Mesenteric fat pad (tissue), 1 donor: ENCODE data around the gene HADH. TPM values are rescaled to one million over a fixed set of nuclear protein-coding genes. Genes with fewer than 3 reads are reported as not detected.
A peak's percentile ranks its signal among the peaks of the same experiment; 100 is the strongest.
"Not testable (repeated sequence)": the region's sequence is repeated elsewhere in the genome, so short reads cannot be mapped to it uniquely, and the experiment has no call there.

Source experiments
- DNase-seq: peaks from one replicate; pipeline ENCODE4 v3.0.0-alpha.2; 2020; ENCODE audit warnings: low spot score
- long read RNA-seq: library from polyadenylated mRNA; unstranded; transcript quantifications from one replicate; pipeline ENCODE4 v2.0.0, GENCODE V29; 2020
- total RNA-seq: library from RNA; stranded (reverse); fragmentation: NEBNext Ultra II Directional; extraction: Animal tissue kit (Norgen Biotek cat#: 25700); gene quantifications from one replicate; pipeline ENCODE4 v1.2.1, GENCODE V29; 2021
- donor health status: DM: yes; HTN: yes; CAD: no.

HADH gene
- total RNA-seq = 111 TPM
- long read RNA-seq, transcript HADH-201 (8 exons, 1,912 nt) = major isoform, 395 of 416 reads
- long read RNA-seq, partial matches to known transcripts = 7 of 416 reads
- long read RNA-seq, other reads (novel, unspliced or antisense) = 13 of 416 reads

DNA sequence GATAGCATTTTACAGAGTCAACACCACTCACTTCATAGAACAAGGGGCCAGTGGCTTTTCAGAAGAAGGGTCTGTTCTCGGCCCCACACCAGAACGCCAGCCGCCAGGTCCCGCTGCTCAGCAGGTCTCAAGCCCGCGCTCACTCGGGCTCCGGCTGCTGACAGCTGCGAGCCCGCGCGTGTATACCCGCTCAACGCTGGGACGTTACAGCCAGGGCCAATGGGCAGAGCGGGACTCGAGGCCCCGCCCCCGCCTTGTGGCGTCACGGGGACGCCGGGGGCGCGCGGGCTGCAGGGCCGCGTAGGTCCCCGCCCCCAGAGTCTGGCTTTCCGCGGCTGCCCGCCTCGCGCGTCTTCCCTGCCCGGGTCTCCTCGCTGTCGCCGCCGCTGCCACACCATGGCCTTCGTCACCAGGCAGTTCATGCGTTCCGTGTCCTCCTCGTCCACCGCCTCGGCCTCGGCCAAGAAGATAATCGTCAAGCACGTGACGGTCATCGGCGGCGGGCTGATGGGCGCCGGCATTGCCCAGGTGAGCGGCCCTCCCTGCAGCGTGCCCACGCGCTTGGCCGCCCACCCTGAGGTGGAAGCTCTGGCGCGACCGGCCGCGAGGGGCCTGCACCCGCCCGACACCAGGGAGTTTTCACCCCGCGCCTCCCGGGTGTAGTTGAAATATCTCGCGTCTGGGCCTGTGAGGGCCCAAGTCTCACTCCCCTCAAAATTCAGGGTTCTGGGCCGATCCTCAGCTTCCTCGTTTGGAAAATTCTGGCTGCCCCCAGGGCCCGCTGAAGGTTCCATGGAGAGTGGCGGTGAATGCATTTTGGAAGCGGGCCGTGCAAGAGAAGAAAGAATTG is at the start of gene HADH:
Gene HADH, plus strand, starts transcription at position 353 of the 850 bp plus-strand sequence. Its CDS starts 44 bp downstream, at position 397.
- peak; percentile 97 for DNase-seq

DNA sequence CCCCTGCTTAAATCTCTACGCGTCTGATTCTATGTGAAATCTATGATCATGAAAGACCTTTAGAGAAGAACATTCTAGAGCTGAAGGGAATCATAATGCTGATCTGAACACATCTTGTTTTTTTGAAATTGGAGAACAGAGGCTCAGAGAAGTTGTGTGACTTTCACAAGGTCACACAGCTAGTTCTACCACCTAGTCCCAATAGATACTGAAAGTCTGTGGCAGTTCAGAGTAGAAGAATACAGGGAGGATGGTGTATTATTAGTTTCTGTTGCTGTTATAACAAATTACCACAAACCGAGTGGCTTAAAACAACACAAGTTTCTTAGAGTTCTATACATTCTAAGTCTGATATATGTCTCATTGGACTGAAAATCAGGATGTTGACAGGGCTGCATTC is 43.9 kb upstream of the HADH start:
- DNase-seq = no peak

DNA sequence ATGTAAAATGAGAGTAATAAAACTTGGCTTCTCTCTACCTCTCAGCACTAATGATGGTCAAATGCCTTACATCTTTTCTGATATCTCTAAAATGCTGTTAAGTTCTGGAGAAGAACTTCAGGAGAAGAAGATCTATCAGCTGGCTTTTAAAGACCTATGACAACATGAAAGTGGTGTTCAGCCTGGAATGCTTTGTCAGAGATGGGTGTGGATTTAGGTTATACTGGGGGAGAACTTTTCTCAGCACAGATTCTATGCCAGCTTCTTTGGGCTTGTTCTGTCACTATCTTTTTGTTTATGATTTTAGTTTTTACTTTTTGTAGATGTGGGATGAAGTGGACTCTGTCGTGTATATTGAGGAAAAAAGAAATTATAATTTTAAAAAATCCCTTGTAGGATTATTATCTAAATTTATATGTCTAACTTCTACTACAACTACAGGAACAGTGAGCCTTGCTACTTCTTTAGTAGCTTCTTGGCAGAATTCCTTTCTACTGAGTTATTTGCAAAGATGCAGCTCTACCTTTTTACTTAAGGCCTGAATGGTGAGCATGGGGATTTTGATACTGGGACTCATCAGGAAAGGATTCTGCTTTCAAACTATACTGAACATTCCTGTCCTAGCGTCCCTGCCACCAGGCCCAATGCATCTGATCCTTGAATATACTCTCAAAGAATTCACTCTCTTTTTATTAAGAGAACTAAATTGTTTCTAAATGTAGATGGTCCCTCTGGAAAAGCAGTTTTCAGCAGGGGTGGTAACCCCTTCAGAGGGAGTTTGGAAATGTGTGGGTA is 38.7 kb upstream of the HADH start:
- DNase-seq = no peak

DNA sequence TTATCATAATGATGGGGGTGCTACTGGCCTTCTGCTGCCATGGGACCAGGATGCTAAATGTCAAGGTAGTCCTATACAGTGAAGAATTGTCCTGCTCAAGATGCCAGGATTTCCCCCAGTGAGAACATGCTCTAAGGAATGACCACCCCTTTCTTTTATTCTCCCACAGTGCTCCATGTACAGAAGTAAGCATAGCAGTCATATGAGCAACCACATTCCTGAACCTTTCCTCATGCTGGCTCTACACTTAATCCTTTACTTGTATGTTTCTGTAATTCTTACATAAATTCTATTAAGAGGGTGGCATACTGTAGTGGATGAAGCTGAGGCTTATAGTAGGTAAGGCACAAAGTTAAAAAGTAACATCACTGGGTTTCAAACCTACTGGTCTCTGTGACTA is 38.1 kb upstream of the HADH start:
- DNase-seq = no peak

DNA sequence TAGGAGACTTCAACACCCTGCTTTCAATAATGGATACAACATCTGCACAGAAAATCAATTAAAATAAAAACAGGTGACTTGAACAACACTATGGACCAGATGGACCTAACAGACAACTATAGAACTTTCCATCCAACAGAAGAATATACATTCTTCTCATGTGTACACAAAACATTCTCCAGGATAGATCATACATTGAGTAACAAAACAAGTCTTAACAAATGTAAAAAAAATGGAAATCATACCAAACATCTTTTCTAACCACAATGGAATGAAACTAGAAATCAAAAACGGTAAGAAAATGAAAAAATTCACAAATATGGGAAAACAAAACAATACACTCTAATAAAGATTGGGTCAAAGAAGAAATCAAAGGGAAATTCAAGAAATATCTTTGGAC is 33.7 kb upstream of the HADH start:
- no peak for DNase-seq

DNA sequence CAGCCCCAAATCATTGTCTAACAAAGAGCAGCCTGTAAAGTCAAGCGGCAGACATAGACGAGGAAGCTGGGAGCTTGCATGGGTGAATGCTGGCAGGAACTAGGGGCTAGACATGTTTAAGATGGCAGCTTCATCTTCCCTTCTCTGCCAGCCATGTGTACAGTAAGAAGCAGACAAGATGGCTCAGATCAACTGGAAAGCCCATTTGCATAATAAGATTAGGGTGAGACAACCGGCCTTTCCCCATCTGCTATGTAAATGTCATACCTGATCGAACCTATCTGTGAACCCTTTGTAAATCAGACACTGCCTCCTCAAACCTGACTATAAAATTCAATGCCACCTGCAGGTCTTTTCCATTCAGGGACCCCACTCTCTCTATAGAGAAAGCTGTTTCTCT is 22.8 kb upstream of the HADH start:
- DNase-seq = no peak

DNA sequence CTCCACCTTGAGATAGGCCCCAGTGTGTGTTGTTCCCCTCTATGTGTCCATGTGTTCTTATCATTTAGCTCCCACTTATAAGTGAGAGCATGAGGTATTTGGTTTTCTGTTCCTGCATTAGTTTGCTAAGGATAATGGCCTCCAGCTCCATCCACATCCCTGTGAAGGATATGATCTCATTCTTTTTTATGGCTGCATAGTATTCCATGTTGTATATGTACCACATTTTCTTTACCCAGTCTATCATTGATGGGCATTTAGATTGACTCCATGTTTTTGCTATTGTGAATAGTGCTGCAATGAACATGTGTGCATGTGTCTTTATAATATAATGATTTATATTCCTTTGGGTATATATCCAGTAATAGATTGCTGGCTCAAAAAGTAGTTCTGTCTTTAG is 22.2 kb upstream of the HADH start:
- DNase-seq = not testable (repeated sequence)

DNA sequence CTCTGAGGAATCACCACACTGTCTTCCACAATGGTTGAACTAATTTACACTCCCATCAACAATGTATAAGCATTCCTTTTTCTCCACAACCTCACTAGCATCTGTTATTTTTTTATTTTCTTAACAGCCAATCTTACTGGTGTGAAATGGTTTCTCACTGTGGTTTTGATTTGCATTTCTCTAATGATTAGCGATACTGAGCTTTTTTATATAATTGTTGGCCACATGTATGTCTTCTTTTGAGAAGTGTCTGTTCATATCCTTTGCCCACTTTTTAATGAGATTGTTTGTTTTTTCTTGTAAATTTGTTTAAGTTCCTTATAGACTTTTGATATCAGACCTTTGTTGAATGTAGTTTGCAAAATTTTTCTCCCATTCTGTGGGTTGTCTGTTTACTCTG is 21.8 kb upstream of the HADH start:
- not testable (repeated sequence) for DNase-seq

DNA sequence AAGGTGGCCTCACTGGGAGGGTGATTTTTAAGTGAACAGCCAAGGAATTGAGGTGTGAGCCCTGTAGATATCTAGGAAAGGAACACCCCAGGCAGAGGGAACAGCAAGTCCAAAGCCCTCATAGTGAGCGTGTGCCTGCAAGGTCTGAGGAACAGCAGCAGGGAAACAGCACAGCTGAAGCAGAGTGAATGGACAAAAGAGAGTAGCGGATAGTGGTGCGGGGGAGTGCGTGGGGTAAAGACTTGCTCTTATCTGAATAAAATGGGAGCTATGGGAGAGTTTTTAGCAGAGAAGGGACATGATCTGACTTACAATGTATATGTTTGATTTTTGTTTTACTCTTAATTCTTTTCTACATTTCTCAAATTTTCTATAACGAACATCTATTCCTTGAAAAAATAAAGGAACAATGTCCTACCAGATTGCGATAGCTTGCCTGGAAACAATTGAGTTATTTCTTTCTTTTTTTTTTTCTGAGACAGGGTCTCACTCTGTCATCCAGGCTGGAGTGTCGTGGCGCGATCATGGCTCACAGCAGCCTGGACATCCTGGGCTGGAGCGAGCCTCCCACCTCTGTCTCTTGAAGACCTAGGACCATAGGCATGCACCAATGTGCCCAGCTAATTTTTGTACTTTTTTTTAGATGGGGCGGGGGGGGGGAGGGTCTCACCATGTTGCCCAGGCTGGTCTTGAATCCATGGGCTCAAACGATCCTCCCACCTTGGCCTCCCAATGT is 19.5 kb upstream of the HADH start:
- DNase-seq = no peak

DNA sequence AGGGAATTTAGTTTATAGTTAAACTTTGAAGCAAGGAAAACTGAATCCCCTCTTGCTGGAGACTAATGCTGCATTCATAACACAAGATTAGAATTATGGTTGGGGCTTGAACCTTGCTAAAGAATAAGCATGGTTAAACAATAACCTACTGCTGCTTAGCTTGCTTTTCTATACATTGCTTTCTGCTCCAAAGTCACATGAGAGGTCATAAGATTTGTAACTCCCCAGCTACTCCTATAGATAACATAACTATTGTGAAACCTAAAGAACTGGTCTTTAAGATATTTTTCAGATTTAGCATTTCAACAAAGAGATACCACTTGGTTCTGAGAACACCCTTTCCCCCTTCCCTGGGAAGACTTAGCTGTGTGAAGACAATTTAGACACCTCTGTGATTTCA is 17.1 kb upstream of the HADH start:
- DNase-seq = no peak

DNA sequence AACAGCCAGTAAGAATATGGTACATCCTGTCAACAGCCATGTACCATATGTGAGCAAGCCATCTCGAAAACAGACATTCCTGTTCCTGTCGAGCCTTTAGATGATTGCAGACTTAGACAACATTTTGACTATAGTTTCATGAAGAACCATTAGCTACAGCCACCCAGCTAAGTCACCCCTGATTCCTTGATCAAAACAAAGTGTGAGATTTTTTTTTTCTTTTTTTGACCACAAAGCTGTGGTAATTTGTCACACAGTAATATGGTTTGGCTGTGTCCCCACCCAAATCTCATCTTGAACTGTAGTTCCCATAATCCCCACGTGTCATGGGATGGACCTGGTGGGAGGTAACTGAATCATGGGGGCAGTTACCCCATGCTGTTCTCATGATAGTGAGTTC is 15.2 kb upstream of the HADH start:
- no peak for DNase-seq

DNA sequence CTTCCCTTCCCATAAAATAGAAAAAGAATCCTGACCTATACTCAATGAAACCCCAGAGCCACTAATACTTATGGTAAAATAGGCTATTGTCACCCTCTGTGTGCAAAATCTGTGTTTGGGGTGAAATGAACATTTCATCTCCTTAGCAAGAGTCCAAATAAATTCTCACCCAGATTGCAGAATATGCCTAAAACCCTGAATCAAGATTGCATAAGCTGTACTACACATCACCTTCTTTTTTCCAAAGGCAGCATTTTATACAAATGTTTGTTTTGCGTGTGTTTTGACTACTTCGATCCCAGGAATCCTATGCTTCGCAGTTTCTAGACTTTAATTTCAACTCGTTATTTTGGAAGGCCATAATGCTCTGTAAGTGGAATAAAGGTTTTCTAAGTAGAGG is 12.2 kb upstream of the HADH start:
- DNase-seq = no peak

DNA sequence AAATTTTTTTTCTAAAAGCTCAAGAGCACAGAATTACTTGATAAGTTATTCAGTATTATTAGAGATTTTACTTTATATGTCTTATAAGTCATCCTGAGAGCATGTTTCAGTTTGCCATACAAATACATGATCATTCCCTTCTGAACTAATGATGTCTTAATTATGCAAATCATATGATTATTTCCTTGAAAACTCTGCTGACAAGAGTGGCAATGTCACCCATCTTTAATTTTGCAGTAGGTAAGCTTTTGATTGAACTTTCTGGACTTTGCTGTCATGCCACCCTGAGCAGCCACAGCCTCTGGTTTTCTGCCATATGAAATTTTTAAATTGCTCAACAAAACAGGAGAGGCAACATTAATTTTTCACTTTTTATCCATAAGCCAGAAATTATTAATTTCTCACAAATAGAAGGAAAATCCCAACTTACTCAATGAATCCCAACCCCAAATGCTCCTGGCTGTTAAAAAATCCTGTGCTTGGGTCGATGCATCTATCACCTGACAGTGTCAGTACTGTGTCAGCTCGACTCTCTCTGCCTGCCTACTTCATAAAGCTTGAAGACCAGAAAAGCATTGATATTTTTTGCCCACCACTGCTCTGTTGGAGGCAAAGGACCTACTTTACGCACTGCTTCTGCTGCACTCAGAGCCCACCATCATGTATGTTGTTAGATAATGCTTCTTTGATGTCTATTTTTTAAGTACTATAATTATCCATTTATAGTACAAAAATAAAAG is 11.6 kb upstream of the HADH start:
- DNase-seq = no peak

DNA sequence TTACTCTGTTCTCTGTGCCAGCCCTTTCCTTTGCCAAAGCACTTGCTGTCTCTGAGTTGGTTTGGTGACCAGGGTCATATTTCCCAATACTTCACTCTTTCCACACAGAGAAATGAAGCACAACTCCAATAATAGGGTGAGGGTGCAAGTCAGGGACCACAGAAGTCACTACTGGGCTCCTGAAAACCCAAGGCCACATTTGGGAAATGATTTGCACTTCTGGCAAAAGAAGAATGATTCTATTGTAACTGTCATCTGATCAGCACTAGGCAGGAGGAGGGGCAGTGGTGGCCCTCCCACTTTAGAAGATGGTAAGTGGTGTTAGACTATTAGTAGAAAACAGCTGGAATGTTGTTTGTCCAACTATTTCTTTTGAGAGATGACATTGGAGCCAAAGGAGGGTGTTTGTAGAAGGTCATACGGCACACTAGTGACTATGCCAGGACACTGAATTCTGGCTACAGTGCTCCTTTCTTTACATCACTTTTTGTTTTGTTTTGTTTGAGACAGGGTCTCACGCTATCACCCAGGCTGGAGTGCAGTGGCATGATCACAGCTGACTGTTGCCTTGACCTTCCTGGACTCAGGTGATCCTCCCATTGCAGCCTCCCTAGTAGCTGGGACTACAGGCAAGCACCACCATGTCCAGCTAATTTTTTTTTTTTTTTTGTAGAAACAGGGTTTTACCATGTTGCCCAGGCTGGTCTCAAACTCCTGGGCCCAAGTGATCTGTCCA is 10.8 kb upstream of the HADH start:
- no peak for DNase-seq

DNA sequence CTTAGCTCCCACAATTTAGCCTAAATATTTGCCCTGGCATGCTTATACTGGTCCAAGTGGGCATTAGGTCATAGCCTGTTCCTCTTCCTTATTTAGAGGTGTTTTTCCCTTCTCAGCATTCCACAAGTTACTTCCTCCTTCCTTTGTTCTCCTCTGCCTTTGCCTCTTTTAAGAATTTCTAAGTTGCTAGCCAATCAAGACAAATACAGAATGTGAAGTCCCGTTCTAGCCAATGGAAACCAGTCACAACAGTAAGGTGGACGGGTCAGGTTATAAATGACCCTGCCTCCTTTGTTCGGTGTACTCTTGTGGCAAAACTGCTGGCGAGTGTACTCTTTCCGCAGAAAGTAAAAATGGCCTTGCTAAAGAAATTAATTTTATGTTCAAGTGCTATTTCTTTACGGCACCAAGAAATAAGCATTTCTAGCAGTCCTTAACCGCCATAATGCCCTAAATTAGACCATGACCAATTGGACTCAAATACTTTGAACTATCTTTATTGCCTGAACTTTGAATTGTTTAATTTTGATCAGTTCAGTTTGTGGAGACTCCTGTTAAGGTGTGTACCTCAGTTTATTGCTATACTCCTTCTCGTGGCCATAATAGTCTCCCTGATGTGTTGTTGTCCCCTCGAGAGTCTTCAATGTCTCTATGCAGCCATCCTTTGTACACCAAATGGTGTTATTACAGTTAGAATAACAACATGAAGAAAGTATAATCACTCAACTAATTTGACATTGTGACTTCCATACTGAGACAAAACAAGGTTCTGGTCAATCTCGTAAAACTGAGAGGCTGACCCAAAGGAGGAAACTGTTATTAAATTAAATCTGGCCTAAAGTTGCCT is 1.6 kb upstream of the HADH start:
- DNase-seq = no peak

DNA sequence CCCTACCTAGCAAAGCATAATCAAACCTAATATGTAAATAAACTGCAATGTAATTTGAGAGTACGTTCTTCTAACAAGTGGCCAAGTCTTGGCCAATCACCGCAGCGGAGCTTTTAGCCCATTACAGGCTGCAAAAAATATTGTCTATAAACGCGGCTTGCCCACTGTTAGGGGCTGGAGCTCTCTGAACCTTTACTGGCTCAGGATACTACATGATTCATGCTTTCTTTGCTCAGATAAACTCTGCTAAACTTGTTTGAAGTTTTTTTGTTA is 990 bp upstream of the HADH start:
- DNase-seq = no peak

DNA sequence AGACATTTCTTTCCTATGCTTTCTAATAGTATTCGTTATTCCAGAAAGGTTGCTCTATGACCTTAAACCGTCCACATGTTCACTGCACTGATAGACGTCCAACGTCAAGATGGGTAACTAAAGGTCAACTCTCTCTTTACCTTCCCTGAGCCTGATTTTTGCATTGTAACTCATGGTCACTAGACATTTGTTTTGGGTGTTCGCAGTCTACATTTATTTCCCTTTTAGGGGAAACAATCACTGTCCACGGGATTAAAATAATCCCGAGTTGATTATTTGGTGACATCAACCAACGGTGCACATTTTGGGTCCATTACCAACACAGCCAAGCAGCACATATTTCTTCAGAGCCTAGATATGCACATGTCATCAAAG is 540 bp upstream of the HADH start:
- no peak for DNase-seq

DNA sequence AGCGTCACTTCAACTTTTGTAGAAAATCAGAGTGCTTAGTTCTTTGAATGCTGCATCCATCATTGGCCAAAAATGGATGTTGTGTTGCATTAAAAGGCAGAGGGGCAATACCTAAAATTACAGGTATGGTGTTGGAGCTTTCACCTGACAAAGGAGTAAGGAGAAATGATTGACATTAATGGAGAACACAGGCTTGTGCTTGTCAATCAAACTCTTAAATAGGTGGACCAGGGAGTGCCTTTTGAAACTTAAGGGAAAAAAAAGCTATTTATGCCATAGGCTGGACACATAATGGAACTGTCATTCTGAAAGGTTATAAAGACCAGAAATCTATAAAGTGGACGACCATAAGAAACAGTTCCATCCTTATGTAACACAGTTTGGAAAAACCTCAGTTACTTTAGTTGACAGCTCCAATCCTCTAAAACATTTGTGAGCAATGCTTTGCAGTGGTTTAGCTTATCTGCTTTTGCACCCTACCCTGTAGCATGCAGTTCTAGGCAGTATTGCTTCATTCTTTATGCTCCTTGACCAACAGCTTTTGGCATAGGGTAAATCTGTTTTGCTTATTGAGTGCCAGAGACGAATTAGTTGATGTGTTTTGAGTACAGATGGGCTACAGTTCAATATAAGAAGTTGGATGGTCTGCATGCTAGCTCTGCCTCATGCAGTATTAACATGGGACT is 2.4 kb downstream of the HADH start:
- no peak for DNase-seq

DNA sequence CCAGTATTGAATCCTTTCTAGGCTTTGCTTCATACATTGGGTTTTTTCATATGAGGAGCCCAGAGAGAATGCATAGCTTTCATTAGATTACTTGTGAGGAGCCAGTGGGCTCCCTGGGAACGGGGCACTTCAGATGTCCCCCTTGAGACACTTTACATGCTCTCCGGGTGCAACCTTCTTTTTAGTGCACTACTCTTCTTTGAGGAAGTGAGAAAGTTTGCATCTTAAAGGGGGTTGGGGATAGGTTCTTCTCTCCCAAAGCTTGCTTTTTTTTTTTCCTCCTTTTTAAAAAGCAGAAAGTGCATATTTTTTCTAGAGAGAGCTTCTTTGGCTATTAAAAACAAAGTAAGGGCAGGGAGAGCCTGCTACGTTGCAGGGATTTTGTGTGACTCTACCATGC is 4.3 kb downstream of the HADH start:
- DNase-seq = no peak
